ENCODE data around the gene AXL.

The AXL gene

GRCh38 chr19:41309180-41310032 is 90.4 kb downstream of the AXL start:
- no peak for DNase-seq

DNA sequence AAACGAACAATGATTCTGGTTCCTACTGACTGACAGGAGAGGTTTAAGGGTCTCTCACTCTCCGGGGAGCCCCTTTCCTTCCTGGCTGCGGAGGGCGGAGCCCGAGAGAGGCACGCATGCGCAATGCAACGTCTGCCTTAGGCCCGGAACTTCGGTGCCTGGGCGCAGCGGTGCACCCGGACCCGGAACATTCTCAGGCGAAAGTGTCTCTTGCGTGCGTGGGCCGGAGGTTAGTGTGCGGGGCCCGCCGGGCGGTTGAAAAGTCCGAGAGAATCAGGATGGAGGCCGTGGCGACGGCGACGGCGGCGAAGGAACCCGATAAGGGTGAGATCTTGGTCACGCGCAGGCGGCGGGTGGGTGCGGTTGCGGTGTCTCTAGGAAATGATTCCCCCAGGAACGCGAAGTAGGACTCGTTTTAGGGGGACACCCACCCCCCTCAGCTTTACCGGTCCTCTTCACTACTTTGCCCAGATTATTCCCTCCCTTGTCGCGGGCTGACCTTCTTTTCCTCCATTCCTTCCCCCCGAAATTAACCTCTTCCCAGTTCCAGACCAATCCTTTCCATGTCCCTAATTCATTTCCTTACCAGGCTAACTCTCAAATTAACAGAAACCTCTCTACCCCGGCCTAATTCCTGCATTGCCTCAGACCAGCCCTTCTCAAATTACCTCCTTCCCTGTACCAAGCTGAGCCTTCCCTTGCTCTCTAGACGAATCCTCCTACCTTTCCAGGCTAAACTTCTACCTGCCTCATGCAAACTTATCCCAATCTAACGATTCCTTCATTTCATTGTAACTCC is 91.2 kb downstream of the AXL start, which contains the start of gene CCDC97:
Gene CCDC97, plus strand, starts transcription at position 140 of the 799 bp plus-strand sequence. Its CDS starts 139 bp downstream, at position 279.
- DNase-seq: peak; percentile 89

- no peak for DNase-seq
These were observed 92.0 kb downstream of the AXL start for GRCh38 chr19:41311072-41311471.
